ENCODE data around the gene ZNF516. TPM values are rescaled to one million over a fixed set of nuclear protein-coding genes. Genes with fewer than 3 reads are reported as not detected.
"Not testable (repeated sequence)": the region's sequence is repeated elsewhere in the genome, so short reads cannot be mapped to it uniquely, and the experiment has no call there.

The ZNF516 gene
- 9.0 and 17.4 TPM in 2 replicates for total RNA-seq (2014; rRNA removed; shearing (Covaris generic))

GRCh38 chr18:76495006-76495370 is at the start of gene ZNF516:
ZNF516 (minus strand) TSS chr18:76495242; CDS start chr18:76443054, 52,188 bp downstream.
- peaks cover 17% of the 10 kb centered on the region for H3K4me1 ChIP-seq (replicated peaks)
- DNase-seq (ENCODE audit: low read depth in 1 of 2, low spot score in 2 of 2) = no peak
- H3K4me3 ChIP-seq = peak within 1 kb of the TSS; percentile 47
- H3K27me3 ChIP-seq (replicated peaks) = 0 out of 2 replicates have a peak, but pooled peaks cover 6% of the 10 kb centered on the region
- H3K36me3 ChIP-seq = no peaks in the 10 kb centered on the region
- no peaks in the 10 kb centered on the region for H3K9me3 ChIP-seq (replicated peaks)
- H3K27ac ChIP-seq = no peak within 1 kb of the TSS

DNA sequence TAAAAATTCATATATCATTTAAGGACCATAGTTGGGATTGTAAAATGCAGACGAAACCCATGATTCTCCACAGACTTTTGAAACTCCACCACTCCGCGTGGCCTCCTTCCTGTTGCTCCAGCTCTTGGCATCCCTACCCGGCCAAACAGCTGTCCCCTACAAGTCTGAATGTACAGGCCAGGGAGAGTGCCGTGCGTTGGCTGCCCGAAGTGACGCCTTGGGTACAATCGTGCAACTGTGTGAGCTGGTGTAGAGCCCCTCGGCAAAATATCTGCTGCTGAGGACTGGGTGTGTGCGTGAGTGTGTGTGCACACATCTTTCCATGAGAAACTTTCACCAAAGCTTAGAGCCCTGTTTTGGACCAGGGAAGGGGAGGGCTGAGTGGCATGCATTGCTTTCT is 43.8 kb upstream of the ZNF516 start:
- DNase-seq (ENCODE audit: low read depth in 1 of 2, low spot score in 2 of 2) = no peak
- no peak overlapping the region for H3K4me3 ChIP-seq
- no peaks in the 10 kb centered on the region for H3K4me1 ChIP-seq (replicated peaks)
- no peak overlapping the region for H3K27ac ChIP-seq
- no peaks in the 10 kb centered on the region for H3K27me3 ChIP-seq (replicated peaks)
- no peaks in the 10 kb centered on the region for H3K36me3 ChIP-seq
- no peaks in the 10 kb centered on the region for H3K9me3 ChIP-seq (replicated peaks)

- DNase-seq (ENCODE audit: low read depth in 1 of 2, low spot score in 2 of 2) = no peak
- H3K27me3 ChIP-seq (replicated peaks) = no peaks in the 10 kb centered on the region
- no peaks in the 10 kb centered on the region for H3K9me3 ChIP-seq (replicated peaks)
- no peaks in the 10 kb centered on the region for H3K36me3 ChIP-seq
- H3K4me1 ChIP-seq (replicated peaks) = no peaks in the 10 kb centered on the region
- H3K4me3 ChIP-seq = no peak overlapping the region
- no peak overlapping the region for H3K27ac ChIP-seq
Observed at GRCh38 chr18:76537621-76538020, 42.6 kb upstream of the ZNF516 start.

DNA sequence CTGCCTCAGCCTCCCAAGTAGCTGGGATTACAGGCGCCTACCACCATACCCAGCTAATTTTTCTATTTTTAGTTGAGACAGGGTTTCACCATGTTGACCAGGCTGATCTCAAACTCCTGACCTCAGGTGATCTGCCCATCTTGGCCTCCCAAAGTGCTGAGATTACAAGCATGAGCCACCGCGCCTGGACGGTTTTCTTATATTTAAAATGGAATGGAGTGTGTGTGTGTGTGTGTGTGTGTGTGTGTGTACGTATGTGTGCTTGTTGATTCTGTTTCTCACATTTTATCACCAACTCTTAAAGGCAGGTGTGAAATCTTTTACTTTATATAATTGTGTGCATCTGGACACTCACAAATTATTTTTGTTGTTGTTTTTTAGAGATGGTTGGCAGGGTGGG is 41.6 kb upstream of the ZNF516 start:
- not testable (repeated sequence) for DNase-seq (ENCODE audit: low read depth in 1 of 2, low spot score in 2 of 2); H3K27me3 ChIP-seq (replicated peaks); H3K27ac ChIP-seq; H3K4me3 ChIP-seq; H3K36me3 ChIP-seq; H3K9me3 ChIP-seq (replicated peaks); H3K4me1 ChIP-seq (replicated peaks)

DNA sequence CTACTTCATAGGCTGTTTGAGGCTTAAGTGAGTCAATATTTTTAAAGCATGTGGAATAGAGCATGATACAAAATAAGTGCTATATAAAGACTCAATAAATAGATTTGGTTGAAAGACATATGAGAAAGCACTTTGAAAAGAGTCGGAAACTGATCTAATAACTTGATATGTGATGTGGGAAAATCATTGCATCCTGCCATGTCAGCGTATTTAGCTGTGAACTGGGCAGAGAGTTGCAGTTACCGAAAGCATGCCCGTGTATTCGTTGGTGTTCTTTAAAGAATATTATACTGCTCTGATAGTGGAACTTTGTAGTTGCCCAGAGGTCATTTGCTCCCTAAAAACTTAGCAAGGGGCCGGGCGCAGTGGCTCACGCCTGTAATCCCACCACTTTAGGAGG is 37.8 kb upstream of the ZNF516 start:
- Histone ChIP-seq H3K27me3 (replicated peaks) (0 out of 2 replicates have a peak, but pooled peaks cover 4% of the 10 kb centered on the region), H3K9me3 (replicated peaks) (no peaks in the 10 kb centered on the region), H3K36me3 (no peaks in the 10 kb centered on the region), H3K4me3 (no peak overlapping the region), H3K27ac (no peak overlapping the region), H3K4me1 (replicated peaks) (peaks cover 6% of the 10 kb centered on the region; the same call in 1 of the 2 replicates)
- DNase-seq (ENCODE audit: low read depth in 1 of 2, low spot score in 2 of 2) = no peak

DNA sequence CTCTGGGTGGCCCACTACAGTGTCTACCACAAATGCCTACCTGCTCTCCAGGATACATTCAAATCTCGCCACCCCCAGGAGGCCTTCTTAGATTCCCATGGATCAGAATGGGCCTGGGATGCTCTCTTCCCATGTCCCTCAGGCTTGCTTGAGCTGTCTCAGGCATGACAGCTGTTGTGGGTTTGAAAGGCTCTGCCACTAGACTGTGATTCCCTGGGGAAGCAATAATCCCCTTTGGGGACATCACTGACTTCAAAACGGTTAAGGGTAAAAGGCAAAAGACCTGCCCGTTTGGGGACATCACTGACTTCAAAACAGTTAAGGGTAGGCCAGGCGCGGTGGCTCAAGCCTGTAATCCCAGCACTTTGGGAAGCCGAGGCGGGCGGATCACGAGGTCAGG is 35.8 kb upstream of the ZNF516 start:
- Histone ChIP-seq H3K27ac (no peak overlapping the region), H3K4me1 (replicated peaks) (peaks cover 6% of the 10 kb centered on the region; the same call in 1 of the 2 replicates), H3K36me3 (no peaks in the 10 kb centered on the region), H3K27me3 (replicated peaks) (peaks cover 14% of the 10 kb centered on the region), H3K4me3 (no peak overlapping the region), H3K9me3 (replicated peaks) (no peaks in the 10 kb centered on the region)
- DNase-seq (ENCODE audit: low read depth in 1 of 2, low spot score in 2 of 2) = no peak

GRCh38 chr18:76530391-76530790 is 35.3 kb upstream of the ZNF516 start:
- H3K36me3 ChIP-seq = no peaks in the 10 kb centered on the region
- H3K9me3 ChIP-seq (replicated peaks) = no peaks in the 10 kb centered on the region
- H3K27me3 ChIP-seq (replicated peaks) = peaks cover 17% of the 10 kb centered on the region
- H3K4me3 ChIP-seq = no peak overlapping the region
- H3K27ac ChIP-seq = no peak overlapping the region
- H3K4me1 ChIP-seq (replicated peaks) = peaks cover 6% of the 10 kb centered on the region; the same call in 1 of the 2 replicates
- no peak for DNase-seq (ENCODE audit: low read depth in 1 of 2, low spot score in 2 of 2)

- H3K27ac ChIP-seq = no peak overlapping the region
- peaks cover 11% of the 10 kb centered on the region; the same call in 1 of the 2 replicates for H3K4me1 ChIP-seq (replicated peaks)
- H3K27me3 ChIP-seq (replicated peaks) = peaks cover 27% of the 10 kb centered on the region
- no peaks in the 10 kb centered on the region for H3K36me3 ChIP-seq
- DNase-seq (ENCODE audit: low read depth in 1 of 2, low spot score in 2 of 2) = no peak
- H3K4me3 ChIP-seq = no peak overlapping the region
- no peaks in the 10 kb centered on the region for H3K9me3 ChIP-seq (replicated peaks)
Observed at GRCh38 chr18:76529433-76529811, 34.4 kb upstream of the ZNF516 start.

DNA sequence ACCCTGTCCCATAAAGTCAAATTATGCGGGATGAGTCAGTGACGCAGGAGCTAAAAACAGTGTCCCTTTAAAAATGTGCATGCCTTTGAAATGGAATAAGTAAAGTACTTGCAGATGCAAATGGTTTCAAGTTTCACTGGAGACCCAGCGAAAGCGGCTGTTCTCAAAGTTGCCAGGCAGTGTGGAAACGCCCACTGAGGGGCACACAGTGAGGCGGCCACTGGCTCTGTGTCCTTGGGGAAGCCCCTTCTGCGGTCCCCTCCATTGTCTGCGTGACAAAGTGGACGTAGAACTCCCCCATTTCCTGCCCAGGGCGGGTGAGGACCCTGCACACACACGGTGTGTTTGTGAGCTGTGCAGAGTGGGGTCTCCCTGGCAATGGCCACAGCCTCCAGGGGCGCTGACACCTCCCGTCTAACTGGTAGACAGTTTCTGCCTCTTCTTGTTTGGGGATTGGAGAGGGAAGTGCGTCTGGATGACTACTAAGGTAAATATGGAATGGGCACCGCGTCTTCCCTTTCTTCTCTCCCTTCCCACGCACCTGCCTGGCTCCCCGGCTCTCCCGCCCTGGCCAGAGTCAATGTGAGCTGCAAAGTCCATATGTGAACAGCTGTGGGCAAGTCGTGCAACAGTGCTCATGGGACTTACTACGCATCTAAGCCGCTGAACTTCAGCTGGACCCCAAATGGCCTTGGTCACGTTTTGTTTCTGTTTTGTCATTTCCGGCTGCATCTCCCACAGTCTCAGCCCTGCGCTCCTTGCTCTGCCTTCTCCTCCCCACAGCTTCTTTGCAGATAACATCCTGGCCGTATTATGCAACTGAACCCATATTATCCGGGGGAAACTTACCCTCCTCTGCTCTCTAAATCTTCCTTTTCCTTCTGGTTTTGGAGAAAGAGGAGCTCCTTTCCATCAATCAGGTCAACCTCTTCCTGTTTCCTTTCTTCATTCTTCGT is 33.7 kb upstream of the ZNF516 start:
- Histone ChIP-seq H3K4me1 (replicated peaks) (peaks cover 11% of the 10 kb centered on the region; the same call in 1 of the 2 replicates), H3K27me3 (replicated peaks) (peaks cover 33% of the 10 kb centered on the region), H3K4me3 (no peak overlapping the region), H3K9me3 (replicated peaks) (no peaks in the 10 kb centered on the region), H3K27ac (no peak overlapping the region), H3K36me3 (no peaks in the 10 kb centered on the region)
- DNase-seq (ENCODE audit: low read depth in 1 of 2, low spot score in 2 of 2) = no peak

- Histone ChIP-seq H3K27me3 (replicated peaks) (peaks cover 36% of the 10 kb centered on the region), H3K4me3 (no peak overlapping the region)
- DNase-seq (ENCODE audit: low read depth in 1 of 2, low spot score in 2 of 2) = no peak
Observed at GRCh38 chr18:76525911-76526310, 30.9 kb upstream of the ZNF516 start.

GRCh38 chr18:76524900-76525698 is 30.1 kb upstream of the ZNF516 start:
- peak in 1 of 2 experiments; percentile 34 for DNase-seq (ENCODE audit: low read depth in 1 of 2, low spot score in 2 of 2)

More at GRCh38 chr18:76525911-76526310, 30.9 kb upstream of the ZNF516 start:
- no peaks in the 10 kb centered on the region for H3K9me3 ChIP-seq (replicated peaks)
- no peaks in the 10 kb centered on the region for H3K36me3 ChIP-seq
- H3K27ac ChIP-seq = no peak overlapping the region
- peaks cover 11% of the 10 kb centered on the region; the same call in 1 of the 2 replicates for H3K4me1 ChIP-seq (replicated peaks)

DNA sequence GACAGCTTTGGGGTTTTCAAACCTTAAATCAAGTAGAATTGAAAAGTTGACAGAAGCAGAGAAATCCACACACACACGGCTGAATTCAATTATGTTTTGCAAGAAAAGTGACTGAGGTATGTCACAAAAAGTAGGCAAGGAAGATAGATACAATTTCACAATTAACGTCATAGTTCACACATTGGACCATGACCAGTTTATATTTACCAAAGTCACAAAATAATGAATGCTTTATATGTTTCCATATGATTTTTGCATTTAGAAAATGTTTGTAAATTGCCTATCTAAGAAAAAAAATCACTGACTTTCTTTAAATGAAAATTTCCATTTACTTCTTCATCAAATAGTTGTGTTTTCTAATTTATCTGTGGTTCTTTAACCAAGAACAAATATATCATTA is 29.4 kb upstream of the ZNF516 start:
- no peak overlapping the region for H3K4me3 ChIP-seq
- no peaks in the 10 kb centered on the region for H3K36me3 ChIP-seq
- H3K27me3 ChIP-seq (replicated peaks) = peaks cover 47% of the 10 kb centered on the region
- H3K4me1 ChIP-seq (replicated peaks) = peaks cover 11% of the 10 kb centered on the region; the same call in 1 of the 2 replicates
- H3K27ac ChIP-seq = no peak overlapping the region
- no peaks in the 10 kb centered on the region for H3K9me3 ChIP-seq (replicated peaks)
- DNase-seq (ENCODE audit: low read depth in 1 of 2, low spot score in 2 of 2) = no peak

More at GRCh38 chr18:76524900-76525698, 30.1 kb upstream of the ZNF516 start:
- Histone ChIP-seq H3K4me3 (peak overlapping the region; percentile 22), H3K36me3 (no peaks in the 10 kb centered on the region), H3K9me3 (replicated peaks) (no peaks in the 10 kb centered on the region), H3K27me3 (replicated peaks) (peaks cover 42% of the 10 kb centered on the region), H3K27ac (no peak overlapping the region), H3K4me1 (replicated peaks) (peaks cover 11% of the 10 kb centered on the region; the same call in 1 of the 2 replicates)

- Histone ChIP-seq H3K9me3 (replicated peaks) (no peaks in the 10 kb centered on the region), H3K36me3 (no peaks in the 10 kb centered on the region), H3K4me1 (replicated peaks) (peaks cover 5% of the 10 kb centered on the region; the same call in 1 of the 2 replicates), H3K4me3 (no peak overlapping the region), H3K27ac (no peak overlapping the region), H3K27me3 (replicated peaks) (peaks cover 43% of the 10 kb centered on the region)
- no peak for DNase-seq (ENCODE audit: low read depth in 1 of 2, low spot score in 2 of 2)
Observed at GRCh38 chr18:76522551-76522950, 27.5 kb upstream of the ZNF516 start.

Measured in SJSA1 (cell line).